Vagina (tissue), 2 donors: ENCODE results near the gene STK24. TPM values are rescaled to one million over a fixed set of nuclear protein-coding genes. Genes with fewer than 3 reads are reported as not detected.

Experiments
- DNase-seq, 2 donors: peaks; one replicate each; pipeline ENCODE4 v3.0.0-alpha.2; 2017; ENCODE audit errors: extremely low spot score in 2 of 2
- H3K27ac ChIP-seq: fragments of 200-600 bp; sonication (generic); one replicate; pipeline ENCODE4 v1.5.1; 2019
- H3K27me3 ChIP-seq: fragments of 200-600 bp; sonication (generic); one replicate; pipeline ENCODE4 v1.5.1; 2019
- H3K36me3 ChIP-seq, 2 donors: fragments of 200-600 bp; sonication (generic); one replicate each; pipeline ENCODE4 v1.5.1; 2017 to 2019
- H3K4me1 ChIP-seq: fragments of 200-600 bp; sonication (generic); one replicate; pipeline ENCODE4 v1.5.1; 2019
- H3K4me3 ChIP-seq, 2 donors: fragments of 200-600 bp; sonication (generic); 1 replicate in 1 of 2; 2 replicates in 1 of 2; pipeline ENCODE4 v1.5.1; 2016 to 2019
- H3K9me3 ChIP-seq: fragments of 200-600 bp; sonication (generic); one replicate; pipeline ENCODE4 v1.5.1; 2019
- POLR2A ChIP-seq, 2 donors: fragments of 450-650 bp; IDR thresholded peaks; one replicate each; pipeline ENCODE4 v1.6.1; 2017; ENCODE audit warnings: antibody characterized with exemption in 2 of 2, mild to moderate bottlenecking in 2 of 2, moderate library complexity in 2 of 2
- POLR2AphosphoS5 ChIP-seq, 2 donors: sonication (generic); formaldehyde crosslinking; IDR thresholded peaks; one replicate each; pipeline ENCODE4 v1.9.0; 2017; ENCODE audit warnings: antibody characterized with exemption in 2 of 2, mild to moderate bottlenecking in 2 of 2, low read depth in 1 of 2; ENCODE audit not compliant: insufficient read depth in 1 of 2
- intact Hi-C: fragments of 100-400 bp; cut with DNase I; formaldehyde crosslinking; loops from one replicate; pipeline ENCODE4 v1.15.1; 2023
- total RNA-seq: library from RNA; depleted of rRNA; stranded (reverse); fragments of >200 nt; gene quantifications from one replicate; pipeline ENCODE4 v1.2.3, GENCODE V29; 2016
- TF ChIP-seq, protein P1 (sequence below), 3 experiments: fragments of 450-650 bp in 2 of 3; fragments of 200-600 bp in 1 of 3; sonication (generic) in 1 of 3; IDR thresholded peaks; one replicate each; pipeline ENCODE4 v1.5.1; 2017 to 2019; ENCODE audit warnings: antibody characterized with exemption in 3 of 3, mild to moderate bottlenecking in 2 of 3, moderate library complexity in 2 of 3

Gene STK24
- total RNA-seq, 1 donor from 2014 or later: 82.5 TPM

DNA sequence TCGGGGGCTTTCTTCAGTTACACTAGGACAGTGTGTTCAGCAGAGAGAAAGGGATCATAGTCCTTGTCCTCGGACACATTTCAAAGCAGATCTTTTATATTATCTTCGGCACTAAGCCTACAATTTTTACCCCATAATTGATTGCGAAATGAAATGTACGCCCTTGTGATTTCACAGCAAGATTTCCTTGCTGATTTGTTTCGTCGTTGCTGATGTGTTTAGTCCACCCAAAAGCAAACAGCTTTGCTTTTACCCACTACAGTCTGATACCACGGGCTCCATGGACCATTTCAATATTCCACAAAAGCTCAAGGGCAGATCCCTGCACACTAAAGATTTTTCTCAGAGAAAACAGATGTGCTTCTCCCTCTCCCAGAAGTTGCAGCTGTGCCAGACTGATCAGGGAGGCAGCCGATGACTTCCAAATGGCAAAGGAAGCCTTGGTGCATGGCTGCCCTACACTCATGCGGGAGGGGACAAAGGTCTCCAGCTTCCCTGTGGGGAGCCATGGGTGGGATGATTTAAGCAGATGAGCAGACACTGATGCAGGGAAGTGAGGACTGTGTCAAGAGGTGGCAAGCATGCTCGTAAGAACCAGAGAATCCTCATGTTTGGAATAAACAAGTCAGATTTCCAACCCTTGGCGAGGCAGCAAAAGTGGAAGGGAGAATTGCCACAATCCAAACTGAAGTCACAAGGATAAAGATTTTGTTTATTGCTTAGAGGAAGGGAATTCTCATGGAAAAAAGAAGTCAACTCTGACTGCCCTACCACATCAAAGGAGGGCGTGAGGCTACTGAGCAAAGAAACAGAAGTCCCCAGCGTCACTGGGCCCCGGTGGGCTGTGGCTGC lies 81.1 kb downstream of the STK24 start:
- no peaks in the 10 kb centered on the region for H3K27me3 ChIP-seq
- H3K4me1 ChIP-seq: peaks cover 91% of the 10 kb centered on the region
- intact Hi-C loops: loop anchor here (5.0 kb wide), 1 partner anchor 44 kb away; no protein-coding TSS in a partner anchor

DNA sequence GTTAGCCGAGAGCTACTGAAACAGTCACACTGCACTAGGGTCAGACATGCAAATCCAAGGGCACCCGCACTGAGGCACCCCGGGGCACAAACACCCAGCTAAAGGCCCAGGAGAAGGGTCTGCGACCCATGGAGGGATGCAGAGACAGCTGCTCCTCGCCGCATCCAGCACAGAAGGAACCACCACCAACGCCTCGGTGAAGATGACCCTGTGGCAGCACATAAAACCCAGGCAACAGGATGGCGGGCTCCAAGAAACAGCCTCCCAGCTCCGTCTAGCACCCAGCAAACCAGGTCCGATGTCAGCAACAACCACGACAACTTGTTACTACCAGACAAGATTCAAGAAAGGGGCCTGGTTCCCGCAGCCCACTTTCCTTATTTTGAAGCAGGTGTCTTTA lies 82.1 kb downstream of the STK24 start:
- Histone ChIP-seq H3K27ac (peak overlapping the region; percentile 85), H3K4me3 (no peak overlapping the region), H3K4me1 (peaks cover 92% of the 10 kb centered on the region), H3K27me3 (no peaks in the 10 kb centered on the region), H3K9me3 (no peaks in the 10 kb centered on the region), H3K36me3 (peaks cover 0 to 5% of the 10 kb centered on the region in 2 donors)
- TF ChIP-seq POLR2AphosphoS5 (IDR thresholded peaks at IDR 0.05; ENCODE audit: insufficient read depth in 1 of 2, low read depth in 1 of 2): no peak
- TF ChIP-seq POLR2A (IDR thresholded peaks at IDR 0.05): no peak
- TF ChIP-seq, protein P1, sequence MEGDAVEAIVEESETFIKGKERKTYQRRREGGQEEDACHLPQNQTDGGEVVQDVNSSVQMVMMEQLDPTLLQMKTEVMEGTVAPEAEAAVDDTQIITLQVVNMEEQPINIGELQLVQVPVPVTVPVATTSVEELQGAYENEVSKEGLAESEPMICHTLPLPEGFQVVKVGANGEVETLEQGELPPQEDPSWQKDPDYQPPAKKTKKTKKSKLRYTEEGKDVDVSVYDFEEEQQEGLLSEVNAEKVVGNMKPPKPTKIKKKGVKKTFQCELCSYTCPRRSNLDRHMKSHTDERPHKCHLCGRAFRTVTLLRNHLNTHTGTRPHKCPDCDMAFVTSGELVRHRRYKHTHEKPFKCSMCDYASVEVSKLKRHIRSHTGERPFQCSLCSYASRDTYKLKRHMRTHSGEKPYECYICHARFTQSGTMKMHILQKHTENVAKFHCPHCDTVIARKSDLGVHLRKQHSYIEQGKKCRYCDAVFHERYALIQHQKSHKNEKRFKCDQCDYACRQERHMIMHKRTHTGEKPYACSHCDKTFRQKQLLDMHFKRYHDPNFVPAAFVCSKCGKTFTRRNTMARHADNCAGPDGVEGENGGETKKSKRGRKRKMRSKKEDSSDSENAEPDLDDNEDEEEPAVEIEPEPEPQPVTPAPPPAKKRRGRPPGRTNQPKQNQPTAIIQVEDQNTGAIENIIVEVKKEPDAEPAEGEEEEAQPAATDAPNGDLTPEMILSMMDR (IDR thresholded peaks at IDR 0.05): no peak
- intact Hi-C loops: loop anchor here (5.0 kb wide), 1 partner anchor 42 kb away; no protein-coding TSS in a partner anchor
- DNase-seq: no peak

More for the DNA sequence above, 81.1 kb downstream of the STK24 start:
- peaks cover 0 to 5% of the 10 kb centered on the region in 2 donors for H3K36me3 ChIP-seq
- peak overlapping the region; percentile 6 to 14 for H3K4me3 ChIP-seq
- peak overlapping the region; percentile 85 for H3K27ac ChIP-seq
- no peaks in the 10 kb centered on the region for H3K9me3 ChIP-seq
- peak; percentile 49 to 66 for TF ChIP-seq POLR2AphosphoS5 (IDR thresholded peaks at IDR 0.05; ENCODE audit: insufficient read depth in 1 of 2, low read depth in 1 of 2)
- TF ChIP-seq, protein P1 (IDR thresholded peaks at IDR 0.05): no peak
- TF ChIP-seq POLR2A (IDR thresholded peaks at IDR 0.05): no peak
- no peak for DNase-seq

DNA sequence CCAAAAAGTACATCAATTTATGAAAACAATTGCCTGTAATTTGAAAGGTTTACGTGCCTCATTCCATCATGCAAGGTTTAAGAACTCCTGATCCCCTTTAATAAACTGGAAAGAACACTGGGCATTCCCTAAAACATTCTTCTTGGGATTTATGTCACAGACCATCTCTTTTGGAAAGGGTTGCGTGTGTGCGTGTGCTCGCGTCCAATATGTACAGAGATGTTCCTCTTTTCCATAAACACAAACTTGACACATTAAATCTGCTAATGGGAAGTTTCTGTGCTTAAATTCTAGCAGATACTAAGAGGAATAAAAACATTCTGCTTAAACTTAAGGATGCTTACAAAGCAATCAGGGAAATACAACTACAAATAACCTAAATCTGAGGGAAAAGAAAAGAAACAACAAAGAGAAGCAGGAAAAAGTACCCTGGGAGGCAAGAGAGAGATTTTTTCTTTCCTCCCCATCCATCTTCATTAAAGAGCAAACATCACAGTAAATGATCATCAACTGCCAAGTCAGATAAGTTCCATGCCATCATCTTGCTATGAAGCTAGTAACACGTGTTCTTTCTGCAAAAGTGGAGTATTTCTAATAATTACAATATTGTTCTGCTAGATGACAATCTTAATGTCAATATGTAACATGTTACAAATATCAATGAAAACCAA lies 83.7 kb downstream of the STK24 start:
- TF ChIP-seq POLR2A (IDR thresholded peaks at IDR 0.05) (no peak), POLR2AphosphoS5 (IDR thresholded peaks at IDR 0.05; ENCODE audit: insufficient read depth in 1 of 2, low read depth in 1 of 2) (no peak)
- TF ChIP-seq, protein P1 (IDR thresholded peaks at IDR 0.05): no peak
- no peak for DNase-seq
- Histone ChIP-seq H3K9me3 (no peaks in the 10 kb centered on the region), H3K36me3 (no peaks in the 10 kb centered on the region), H3K27me3 (no peaks in the 10 kb centered on the region), H3K4me1 (peaks cover 93% of the 10 kb centered on the region), H3K4me3 (no peak overlapping the region), H3K27ac (peak overlapping the region; percentile 68)
- intact Hi-C loops: no loop called here

DNA sequence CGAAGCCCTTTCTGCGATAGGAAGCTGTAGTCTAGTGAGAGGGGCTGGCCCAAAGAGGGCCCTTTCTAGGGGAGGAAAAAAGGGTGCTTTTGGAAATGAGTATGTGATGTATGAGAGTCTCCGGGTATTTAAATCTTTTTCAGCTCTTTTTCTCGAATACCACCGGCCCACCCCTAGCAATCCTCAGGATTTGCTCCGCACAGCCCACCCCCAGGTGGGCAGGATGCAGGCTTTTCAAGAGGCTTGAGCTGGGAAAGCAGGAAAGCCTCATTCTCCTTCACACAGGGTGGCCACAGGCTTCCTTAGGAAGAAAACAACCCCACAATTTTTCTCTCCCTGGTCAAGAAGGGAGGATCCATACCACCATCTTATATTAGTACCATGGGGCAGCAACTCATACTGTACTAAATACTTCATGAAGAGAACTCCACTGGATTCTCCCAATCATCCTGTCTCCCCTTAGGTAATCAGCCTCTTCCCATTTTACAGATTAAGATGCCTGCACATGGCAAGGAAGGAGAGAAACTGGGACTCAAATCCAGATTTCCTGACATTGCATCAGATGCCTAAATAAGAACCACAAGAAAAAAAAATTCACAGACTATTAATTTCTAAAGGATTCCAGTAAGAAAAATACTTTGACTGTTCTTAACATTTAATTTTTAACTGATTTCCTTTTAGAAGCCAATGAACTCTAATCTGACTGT lies 84.4 kb downstream of the STK24 start:
- intact Hi-C loops: no loop called here
- peak overlapping the region; percentile 68 for H3K27ac ChIP-seq
- peaks cover 93% of the 10 kb centered on the region for H3K4me1 ChIP-seq

More for the DNA sequence above, 84.4 kb downstream of the STK24 start:
- Histone ChIP-seq H3K36me3 (no peaks in the 10 kb centered on the region), H3K27me3 (no peaks in the 10 kb centered on the region), H3K9me3 (no peaks in the 10 kb centered on the region), H3K4me3 (no peak overlapping the region)
- TF ChIP-seq POLR2AphosphoS5 (IDR thresholded peaks at IDR 0.05; ENCODE audit: insufficient read depth in 1 of 2, low read depth in 1 of 2) (no peak), POLR2A (IDR thresholded peaks at IDR 0.05) (no peak)
- TF ChIP-seq, protein P1 (IDR thresholded peaks at IDR 0.05): no peak
- no peak for DNase-seq
